AG04449 (cell line): ENCODE data around the gene DMRT2.

Source experiments
- CTCF ChIA-PET: fragments of 350-600 bp; formaldehyde crosslinking; extraction: SDS; loops from one replicate; lab custom pipeline; 2021; ENCODE audit warnings: antibody characterized with exemption; lab: Yijun Ruan, JAX
- POLR2A ChIA-PET: fragments of 400-600, 350-600 bp; formaldehyde crosslinking; extraction: SDS; loops from one replicate; lab custom pipeline; 2020; ENCODE audit warnings: antibody characterized with exemption, inconsistent platforms; lab: Yijun Ruan, JAX
- DNase-seq: peaks from one replicate; pipeline ENCODE4 v3.0.0-alpha.2; 2010; ENCODE audit warnings: low read depth, low spot score
- H3K4me3 ChIP-seq: 2 replicates; pipeline ENCODE4 v1.5.1; 2011; ENCODE audit warnings: low read depth, mild to moderate bottlenecking, control low read depth, low read length
- TF ChIP-seq, protein P1 (sequence below): IDR thresholded peaks from one replicate; pipeline ENCODE4 v1.5.1; 2011; ENCODE audit warnings: mild to moderate bottlenecking, moderate library complexity, low read length, control low read depth, inconsistent platforms; ENCODE audit not compliant: insufficient read depth; ENCODE audit errors: missing control alignments

The DMRT2 gene

DNA sequence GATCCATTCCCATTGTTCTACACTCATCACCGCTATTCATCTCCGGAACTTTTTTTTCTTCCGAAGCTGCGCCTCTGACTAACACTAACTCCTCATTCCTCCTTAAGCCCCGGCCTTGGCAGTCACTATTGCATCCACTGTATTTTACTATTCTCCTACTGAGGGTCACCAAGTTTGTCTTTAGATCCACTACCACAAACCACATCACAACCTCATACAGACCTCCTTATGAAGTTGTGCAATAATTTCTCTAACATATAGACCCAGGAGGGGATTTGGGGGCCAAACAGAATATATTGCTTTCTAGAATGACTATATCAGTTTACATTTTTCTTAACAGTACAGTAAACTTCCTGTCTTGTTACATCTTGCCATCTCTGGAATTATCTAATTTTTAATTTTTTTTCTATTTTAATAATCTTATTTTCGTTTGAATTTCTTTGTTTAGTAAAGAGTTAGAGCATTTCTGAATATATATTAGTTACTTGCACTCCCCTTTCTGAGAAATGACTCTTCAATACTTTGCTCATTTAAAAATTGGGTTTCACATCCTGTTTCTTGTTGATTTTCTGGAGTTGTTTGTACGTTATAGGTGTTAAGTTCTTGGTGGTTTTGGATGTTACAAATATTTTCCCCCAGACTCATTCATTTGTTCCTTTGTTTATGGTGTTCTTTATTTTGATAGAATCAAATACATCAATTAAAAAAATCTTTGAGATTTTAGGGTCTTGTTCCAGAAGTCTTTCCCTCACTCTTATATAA is 37.1 kb downstream of the DMRT2 start:
- ChIA-PET POLR2A (no interaction called here), CTCF (no interaction called here)
- no peak for DNase-seq
- H3K4me3 ChIP-seq = no peak overlapping the region
- TF ChIP-seq, protein P1, sequence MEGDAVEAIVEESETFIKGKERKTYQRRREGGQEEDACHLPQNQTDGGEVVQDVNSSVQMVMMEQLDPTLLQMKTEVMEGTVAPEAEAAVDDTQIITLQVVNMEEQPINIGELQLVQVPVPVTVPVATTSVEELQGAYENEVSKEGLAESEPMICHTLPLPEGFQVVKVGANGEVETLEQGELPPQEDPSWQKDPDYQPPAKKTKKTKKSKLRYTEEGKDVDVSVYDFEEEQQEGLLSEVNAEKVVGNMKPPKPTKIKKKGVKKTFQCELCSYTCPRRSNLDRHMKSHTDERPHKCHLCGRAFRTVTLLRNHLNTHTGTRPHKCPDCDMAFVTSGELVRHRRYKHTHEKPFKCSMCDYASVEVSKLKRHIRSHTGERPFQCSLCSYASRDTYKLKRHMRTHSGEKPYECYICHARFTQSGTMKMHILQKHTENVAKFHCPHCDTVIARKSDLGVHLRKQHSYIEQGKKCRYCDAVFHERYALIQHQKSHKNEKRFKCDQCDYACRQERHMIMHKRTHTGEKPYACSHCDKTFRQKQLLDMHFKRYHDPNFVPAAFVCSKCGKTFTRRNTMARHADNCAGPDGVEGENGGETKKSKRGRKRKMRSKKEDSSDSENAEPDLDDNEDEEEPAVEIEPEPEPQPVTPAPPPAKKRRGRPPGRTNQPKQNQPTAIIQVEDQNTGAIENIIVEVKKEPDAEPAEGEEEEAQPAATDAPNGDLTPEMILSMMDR = no peak

DNA sequence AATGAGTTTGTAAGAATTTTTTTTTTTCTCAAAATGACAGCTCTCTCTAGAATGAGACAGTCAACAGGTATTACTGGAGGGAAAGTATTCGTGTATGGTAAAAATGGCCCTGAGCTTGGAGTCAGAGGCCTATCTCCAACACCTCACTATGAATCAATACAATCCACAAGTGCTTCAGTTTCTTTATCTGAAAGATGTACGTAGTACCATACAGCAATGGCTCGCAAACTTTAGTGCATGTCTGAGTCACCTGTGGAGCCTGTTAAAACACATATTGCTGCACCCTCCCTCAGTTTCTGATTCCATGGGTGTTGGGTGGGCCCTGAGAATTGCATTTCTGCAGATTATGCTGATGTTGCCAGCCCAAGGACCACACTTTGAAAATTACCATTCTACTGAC is 44.6 kb downstream of the DMRT2 start:
- ChIA-PET POLR2A (no interaction called here), CTCF (no interaction called here)
- H3K4me3 ChIP-seq = no peak overlapping the region

DNA sequence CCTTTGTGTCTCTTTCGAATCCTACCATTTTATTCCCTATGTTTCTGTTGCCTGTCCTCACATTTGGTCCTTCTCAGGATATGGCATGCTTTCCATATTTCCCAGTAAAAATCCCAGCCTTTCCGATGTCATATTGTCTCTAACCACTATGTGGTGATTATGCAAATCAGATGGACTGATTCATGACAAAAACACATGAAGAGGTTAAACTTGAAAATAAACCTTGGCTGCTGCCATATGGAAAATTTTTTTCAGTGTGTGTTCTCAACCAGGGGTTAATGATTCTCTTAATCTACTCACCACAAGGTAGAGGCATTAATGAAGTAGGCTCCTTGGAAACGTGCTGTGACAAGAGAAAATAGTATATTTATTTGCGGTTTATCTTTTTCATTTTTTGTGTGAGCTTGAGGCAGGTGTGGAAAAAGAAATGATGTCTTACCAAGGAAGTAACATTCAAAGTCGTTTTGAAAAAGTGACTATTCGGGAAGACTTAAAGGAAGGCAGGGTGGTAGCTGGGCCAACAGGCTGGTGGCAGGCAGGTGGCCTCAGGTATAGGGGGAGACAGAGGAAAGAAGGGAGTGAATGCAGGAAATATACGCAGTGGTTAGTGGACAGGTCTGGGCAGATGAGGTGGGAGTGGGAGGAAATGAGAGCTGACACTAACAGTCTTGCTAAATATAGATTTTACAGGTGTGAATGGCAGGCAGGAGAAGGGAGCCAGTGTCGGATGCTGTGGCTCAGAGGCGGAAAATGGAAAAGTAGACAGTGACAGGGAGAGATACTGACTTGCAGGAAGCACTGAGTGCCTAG is 46.2 kb downstream of the DMRT2 start:
- H3K4me3 ChIP-seq = no peak overlapping the region
- CTCF ChIA-PET = no interaction called here
- TF ChIP-seq, protein P1 = no peak
- no peak for DNase-seq
- POLR2A ChIA-PET = no interaction called here

More for the DNA sequence above, 44.6 kb downstream of the DMRT2 start:
- DNase-seq = no peak
- TF ChIP-seq, protein P1 = no peak

DNA sequence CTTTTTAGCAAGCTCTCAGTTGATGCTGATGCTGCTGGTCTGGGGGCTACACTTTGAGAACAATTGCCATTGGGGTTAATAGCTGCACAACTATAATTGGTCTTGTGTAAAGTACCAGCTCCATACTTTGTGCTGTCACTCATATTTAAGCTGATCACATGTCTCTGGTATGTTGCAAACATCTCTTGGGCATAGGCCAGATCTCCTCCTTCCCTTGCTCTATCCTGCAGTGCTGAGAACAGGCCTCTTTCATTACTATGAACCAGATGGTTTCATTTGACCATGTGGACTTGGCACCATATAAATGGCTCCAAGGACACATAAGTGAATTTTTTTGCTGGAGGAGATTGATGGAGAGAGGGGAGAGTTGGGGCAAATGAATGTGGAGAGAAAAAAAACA is 48.4 kb downstream of the DMRT2 start:
- DNase-seq = no peak
- CTCF ChIA-PET = no interaction called here
- H3K4me3 ChIP-seq = no peak overlapping the region
- POLR2A ChIA-PET = interaction anchor here (0.7 kb wide), 1 partner anchor 104 kb away, joined by 3 read pairs; no protein-coding TSS in a partner anchor
- TF ChIP-seq, protein P1 = no peak

DNA sequence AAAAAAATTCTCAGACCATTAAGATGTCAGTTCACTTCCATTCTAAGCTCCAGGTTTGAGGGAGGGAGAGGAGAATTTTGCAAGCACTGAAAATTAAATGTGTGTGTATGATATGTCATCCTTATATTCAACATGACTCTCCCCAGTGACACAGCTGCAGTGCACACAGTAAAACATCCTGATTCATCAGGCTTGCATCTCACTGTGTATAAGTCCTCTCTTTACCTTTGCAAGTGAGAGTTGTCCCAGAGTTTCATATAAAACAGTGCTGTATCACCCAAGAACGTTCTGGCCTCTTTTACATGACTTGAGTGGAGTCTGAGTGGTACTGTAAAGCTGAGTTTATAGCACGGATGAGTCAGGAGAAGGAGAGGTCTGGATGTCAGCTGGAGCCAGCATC is 50.0 kb downstream of the DMRT2 start:
- ChIA-PET CTCF (interaction anchor here (1.2 to 1.5 kb wide), 3 partner anchors 68 to 329 kb away, joined by 3 to 4 read pairs (median 3); no protein-coding TSS in a partner anchor), POLR2A (no interaction called here)
- DNase-seq = no peak
- no peak overlapping the region for H3K4me3 ChIP-seq
- TF ChIP-seq, protein P1 = no peak

DNA sequence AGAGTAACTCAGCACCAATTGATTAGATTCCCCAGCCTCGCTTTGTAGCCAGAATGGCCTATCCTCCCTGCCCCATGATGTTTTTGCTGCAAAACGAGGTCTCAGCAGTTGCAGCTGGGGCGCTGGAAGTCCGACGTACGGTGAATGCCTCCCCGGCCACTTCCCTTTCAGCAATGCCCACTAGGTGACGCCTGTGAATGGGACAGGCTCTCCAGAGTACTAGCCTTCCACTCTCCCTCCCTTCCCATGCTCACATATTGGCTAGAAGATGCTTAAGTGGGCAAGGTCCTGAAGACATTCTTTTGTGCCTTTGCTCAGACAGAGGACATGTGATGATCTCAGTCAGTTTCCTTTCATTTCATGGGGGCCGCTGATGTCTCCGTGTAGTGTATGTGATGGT is 50.8 kb downstream of the DMRT2 start:
- TF ChIP-seq, protein P1 = peak; percentile 86
- ChIA-PET CTCF (interaction anchor here (1.2 kb wide), 3 partner anchors 147 to 328 kb away, joined by 3 read pairs; no protein-coding TSS in a partner anchor), POLR2A (no interaction called here)
- DNase-seq = no peak
- no peak overlapping the region for H3K4me3 ChIP-seq
